B cell (primary cell): ENCODE data around the gene GMIP. TPM values are rescaled to one million over a fixed set of nuclear protein-coding genes. Genes with fewer than 3 reads are reported as not detected.

Experiments used
- ATAC-seq: fragments of 200-7000 bp; cut with Tn5 transposase; one replicate; pipeline ENCODE4 v1.10.0; 2021; ENCODE audit warnings: low read depth, mild to moderate bottlenecking, moderate number of reproducible peaks, moderate library complexity
- CTCF ChIA-PET: fragments of 350-600 bp; sonication (Branson Sonifier 250); formaldehyde crosslinking; loops from one replicate; lab custom pipeline; 2021; ENCODE audit warnings: antibody characterized with exemption, inconsistent platforms; lab: Charles Lee
- POLR2A ChIA-PET: fragments of 350-600 bp; sonication (Branson Sonifier 250); formaldehyde crosslinking; loops from one replicate; lab custom pipeline; 2021; ENCODE audit warnings: antibody characterized with exemption; lab: Charles Lee
- DNase-seq: peaks from one replicate; pipeline ENCODE4 v3.0.0; 2013
- H2AFZ ChIP-seq: 2 replicates; pipeline ENCODE4 v1.6.1; 2012; ENCODE audit warnings: mild to moderate bottlenecking, low read depth, low read length; ENCODE audit not compliant: insufficient read depth, poor library complexity, severe bottlenecking
- H3K27ac ChIP-seq, 2 donors: 1 replicate in 1 of 2; 2 replicates in 1 of 2; pipeline ENCODE4 v1.5.1; 2012 to 2013; ENCODE audit warnings: low read length in 2 of 2, mild to moderate bottlenecking in 2 of 2, moderate library complexity in 1 of 2
- H3K27me3 ChIP-seq, 4 experiments: fragments of 200-600 bp in 1 of 4; sonication (generic) in 1 of 4; replicated peaks in 1 of 4; 1 replicate in 2 of 4; 2 replicates in 2 of 4; pipeline versions ENCODE4 v1.6.1 to v1.7.0; 2013 to 2016; ENCODE audit warnings: low read length in 3 of 4, mild to moderate bottlenecking in 2 of 4, mixed read lengths in 1 of 4, moderate library complexity in 1 of 4; ENCODE audit not compliant: insufficient read depth in 4 of 4, control insufficient read depth in 3 of 4; ENCODE audit errors: control extremely low read depth in 1 of 4
- H3K36me3 ChIP-seq, 2 experiments: replicated peaks in 1 of 2; 1 replicate in 1 of 2; 2 replicates in 1 of 2; pipeline versions ENCODE4 v1.6.1 to v1.7.1; 2013; ENCODE audit warnings: low read length in 1 of 2; ENCODE audit not compliant: insufficient read depth in 2 of 2, control insufficient read depth in 1 of 2; ENCODE audit errors: control extremely low read depth in 1 of 2, extremely low read depth in 1 of 2
- H3K4me1 ChIP-seq, 2 donors: fragments of 200-600 bp in 1 of 2; sonication (generic) in 1 of 2; 1 replicate in 1 of 2; 2 replicates in 1 of 2; pipeline versions ENCODE4 v1.5.1 to v1.6.1; 2013 to 2017; ENCODE audit warnings: low read length in 2 of 2; ENCODE audit not compliant: control insufficient read depth in 2 of 2, insufficient read depth in 2 of 2
- H3K4me2 ChIP-seq: replicated peaks from 2 replicates; pipeline ENCODE3; 2012; ENCODE audit warnings: mild to moderate bottlenecking, low read depth, low read length; ENCODE audit not compliant: poor library complexity, severe bottlenecking
- H3K4me3 ChIP-seq, 5 experiments: fragments of 200-600 bp in 1 of 5; sonication (generic) in 1 of 5; 1 replicate in 3 of 5; 2 replicates in 2 of 5; pipeline versions ENCODE4 v1.5.1 to v1.7.0; 2011 to 2016; ENCODE audit warnings: low read length in 4 of 5, mild to moderate bottlenecking in 4 of 5, low read depth in 2 of 5, control low read depth in 1 of 5, moderate library complexity in 1 of 5; ENCODE audit not compliant: insufficient read depth in 1 of 5; ENCODE audit errors: control extremely low read depth in 1 of 5, extremely low read depth in 1 of 5
- H3K79me2 ChIP-seq: fragments of 200-600 bp; sonication (generic); one replicate; pipeline ENCODE4 v1.6.0; 2016; ENCODE audit warnings: low read length; ENCODE audit not compliant: control insufficient read depth, insufficient read depth
- H3K9ac ChIP-seq: fragments of 200-600 bp; sonication (generic); 2 replicates; pipeline ENCODE4 v1.6.1; 2017; ENCODE audit warnings: mild to moderate bottlenecking, low read length, moderate library complexity
- H3K9me3 ChIP-seq, 3 donors: one replicate each; pipeline versions ENCODE4 v1.6.1 to v1.7.1; 2013; ENCODE audit warnings: low read length in 2 of 3; ENCODE audit not compliant: control insufficient read depth in 2 of 3, insufficient read depth in 1 of 3; ENCODE audit errors: control extremely low read depth in 1 of 3
- H4K20me1 ChIP-seq: 2 replicates; pipeline ENCODE4 v1.6.0; 2012; ENCODE audit warnings: mild to moderate bottlenecking, low read length; ENCODE audit not compliant: insufficient read depth, control insufficient read depth, poor library complexity, severe bottlenecking
- H3K27ac Mint-ChIP-seq: one replicate; pipeline ENCODE4 v1.8.0; 2021; ENCODE audit warnings: mixed read lengths
- H3K27me3 Mint-ChIP-seq: one replicate; pipeline ENCODE4 v1.8.0; 2021; ENCODE audit warnings: mixed read lengths
- H3K4me1 Mint-ChIP-seq: one replicate; pipeline ENCODE4 v1.8.0; 2021; ENCODE audit warnings: mixed read lengths
- H3K4me3 Mint-ChIP-seq: one replicate; pipeline ENCODE4 v1.8.0; 2021; ENCODE audit warnings: mixed read lengths
- H3K9me3 Mint-ChIP-seq: one replicate; pipeline ENCODE4 v1.8.0; 2022; ENCODE audit warnings: mixed read lengths; ENCODE audit not compliant: insufficient read depth
- EZH2 ChIP-seq: IDR thresholded peaks from 2 replicates; pipeline ENCODE4 v1.6.1; 2012; ENCODE audit warnings: borderline replicate concordance, low read depth, mild to moderate bottlenecking, moderate library complexity, low read length; ENCODE audit not compliant: insufficient read depth, poor library complexity, severe bottlenecking
- WGBS: methylation state at CpG from one replicate; pipeline ENCODE4 v1.1.5; 2013; ENCODE audit warnings: missing lambda C conversion rate; ENCODE audit not compliant: insufficient coverage; 5-methylcytosine and 5-hydroxymethylcytosine counted together
- intact Hi-C: fragments of 100-400 bp; cut with micrococcal nuclease; formaldehyde crosslinking; loops from one replicate; pipeline ENCODE4 v1.10.0; 2022
- polyA plus RNA-seq: library from polyadenylated mRNA; depleted of rRNA; stranded (reverse); fragments of >200 nt; gene quantifications from 2 replicates; pipeline ENCODE4 v1.2.3, GENCODE V29; 2012
- total RNA-seq, 2 donors: library from RNA; stranded (reverse); fragments of 120-200 nt in 1 of 2; gene quantifications; 1 replicate in 1 of 2; 2 replicates in 1 of 2; pipeline versions ENCODE4 v1.2.3 to v1.2.4, GENCODE V29; 2013 to 2022
- TF ChIP-seq, protein P1 (sequence below): fragments of 200-600 bp; IDR thresholded peaks from one replicate; pipeline ENCODE4 v1.8.0; 2022; ENCODE audit warnings: antibody characterized with exemption, mild to moderate bottlenecking

The GMIP gene
- total and polyA plus RNA-seq, 2 donors (not counting 1 experiment from before 2014, with no cell fraction given) = 57.0 to 112 TPM

DNA sequence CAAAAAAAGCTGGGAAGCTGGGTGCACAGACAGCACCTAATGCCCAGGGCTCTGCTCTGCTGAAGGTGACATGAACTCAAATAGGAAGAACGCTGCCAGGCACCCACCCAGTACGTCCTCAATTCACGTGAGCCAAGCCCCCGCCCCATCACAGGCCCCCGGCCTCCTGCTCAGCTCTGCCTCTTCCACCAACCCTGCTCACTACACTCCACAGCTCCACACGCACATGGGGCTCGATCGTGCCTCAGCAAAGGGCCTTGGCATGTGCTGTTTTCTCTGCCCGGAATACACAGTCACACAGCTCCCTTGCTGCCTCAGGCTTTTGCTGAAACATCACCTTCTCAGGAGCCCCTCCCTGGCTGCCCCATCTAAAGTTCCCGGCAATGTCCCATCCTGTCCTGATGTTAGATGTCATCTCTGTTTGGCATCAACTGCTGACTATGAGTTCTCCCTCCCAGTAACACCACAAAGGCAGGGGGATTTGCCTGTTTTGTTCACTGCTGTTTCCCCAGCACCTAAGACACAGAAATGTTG lies 17.8 kb upstream of the GMIP start:
- Histone ChIP-seq H3K4me3 (peak overlapping the region in 4 of 5 experiments; percentile 13 to 77 (median 30)), H3K36me3 (peaks cover 0 to 41% of the 10 kb centered on the region in 2 experiments), H2AFZ (peak overlapping the region; percentile 63), H4K20me1 (peaks cover 10% of the 10 kb centered on the region), H3K79me2 (peaks cover 62% of the 10 kb centered on the region), H3K4me2 (peak overlapping the region; percentile 86), H3K4me1 (peaks cover 26 to 39% of the 10 kb centered on the region in 2 donors), H3K27ac (peak overlapping the region; percentile 77), H3K27me3 (no peaks in the 10 kb centered on the region), H3K9ac (peak overlapping the region; percentile 46), H3K9me3 (peaks cover 0 to 10% (median 0%) of the 10 kb centered on the region in 3 donors)
- 87% methylated on average over 10 of the region's 10 CpGs for WGBS
- Mint-ChIP-seq H3K9me3 (no peaks in the 10 kb centered on the region), H3K4me1 (peaks cover 25% of the 10 kb centered on the region), H3K4me3 (peak overlapping the region; percentile 93), H3K27me3 (no peaks in the 10 kb centered on the region), H3K27ac (peak overlapping the region; percentile 97)
- POLR2A ChIA-PET = interaction anchor here (0.6 to 2.9 kb wide), 5 partner anchors 9 to 160 kb away, joined by 3 to 22 read pairs (median 3); partner anchors contain the start of genes GMIP, NDUFA13 and ZNF506
- DNase-seq (no peak), ATAC-seq (no peak)
- CTCF ChIA-PET = interaction anchor here (0.6 to 3.2 kb wide), 4 partner anchors 17 to 129 kb away, joined by 3 to 12 read pairs (median 7); partner anchors contain the start of gene GMIP
- intact Hi-C loops = no loop called here
- TF ChIP-seq EZH2 = no peak
- TF ChIP-seq, protein P1, sequence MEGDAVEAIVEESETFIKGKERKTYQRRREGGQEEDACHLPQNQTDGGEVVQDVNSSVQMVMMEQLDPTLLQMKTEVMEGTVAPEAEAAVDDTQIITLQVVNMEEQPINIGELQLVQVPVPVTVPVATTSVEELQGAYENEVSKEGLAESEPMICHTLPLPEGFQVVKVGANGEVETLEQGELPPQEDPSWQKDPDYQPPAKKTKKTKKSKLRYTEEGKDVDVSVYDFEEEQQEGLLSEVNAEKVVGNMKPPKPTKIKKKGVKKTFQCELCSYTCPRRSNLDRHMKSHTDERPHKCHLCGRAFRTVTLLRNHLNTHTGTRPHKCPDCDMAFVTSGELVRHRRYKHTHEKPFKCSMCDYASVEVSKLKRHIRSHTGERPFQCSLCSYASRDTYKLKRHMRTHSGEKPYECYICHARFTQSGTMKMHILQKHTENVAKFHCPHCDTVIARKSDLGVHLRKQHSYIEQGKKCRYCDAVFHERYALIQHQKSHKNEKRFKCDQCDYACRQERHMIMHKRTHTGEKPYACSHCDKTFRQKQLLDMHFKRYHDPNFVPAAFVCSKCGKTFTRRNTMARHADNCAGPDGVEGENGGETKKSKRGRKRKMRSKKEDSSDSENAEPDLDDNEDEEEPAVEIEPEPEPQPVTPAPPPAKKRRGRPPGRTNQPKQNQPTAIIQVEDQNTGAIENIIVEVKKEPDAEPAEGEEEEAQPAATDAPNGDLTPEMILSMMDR = no peak

DNA sequence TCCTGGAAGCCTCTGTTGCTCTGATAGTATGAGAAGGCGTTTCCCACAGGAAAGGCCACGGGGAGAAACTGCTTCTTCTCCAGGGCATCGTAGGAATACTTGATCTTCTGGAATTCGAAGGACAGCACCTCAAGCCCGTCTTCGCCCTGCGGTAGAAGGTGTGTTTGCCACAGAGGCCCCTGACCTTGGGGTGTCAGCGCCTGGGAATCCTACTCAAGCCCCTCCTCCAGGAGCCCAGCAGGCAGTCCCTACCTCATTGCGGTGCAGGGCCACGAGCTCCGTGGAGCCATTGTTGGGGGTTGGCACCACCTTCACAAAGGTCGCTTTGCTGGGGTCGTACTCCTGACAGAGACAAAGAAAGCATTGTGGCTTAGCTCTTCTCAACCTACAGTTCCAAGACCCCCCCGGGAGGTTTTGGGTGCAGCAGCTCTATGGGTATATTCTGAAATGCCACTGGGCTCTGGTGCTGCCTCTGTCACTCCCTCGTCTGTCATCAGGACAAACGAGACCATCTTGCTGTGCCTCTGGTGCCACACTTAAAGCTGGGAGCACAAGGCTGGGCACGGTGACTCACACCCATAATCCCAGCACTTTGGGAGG lies 16.3 kb upstream of the GMIP start:
- H4K20me1 ChIP-seq = peaks cover 23% of the 10 kb centered on the region
- Mint-ChIP-seq H3K27ac (no peak overlapping the region), H3K4me1 (peaks cover 25% of the 10 kb centered on the region), H3K27me3 (no peaks in the 10 kb centered on the region), H3K4me3 (no peak overlapping the region), H3K9me3 (no peaks in the 10 kb centered on the region)
- peak; percentile 8 for DNase-seq
- no peak overlapping the region for H2AFZ ChIP-seq
- 97% methylated on average over 17 of the region's 17 CpGs for WGBS
- H3K79me2 ChIP-seq = peaks cover 75% of the 10 kb centered on the region
- no peak for TF ChIP-seq EZH2
- TF ChIP-seq, protein P1 = no peak
- no peak overlapping the region for H3K4me3 ChIP-seq
- ChIA-PET CTCF (interaction anchor here (1.1 kb wide), 1 partner anchor 16 kb away, joined by 3 read pairs; no protein-coding TSS in a partner anchor), POLR2A (interaction anchor here (0.5 kb wide), 1 partner anchor 26 kb away, joined by 10 read pairs; no protein-coding TSS in a partner anchor)
- no peak overlapping the region for H3K9ac ChIP-seq
- no peak for ATAC-seq
- peaks cover 21 to 32% of the 10 kb centered on the region in 2 donors for H3K4me1 ChIP-seq
- no peak overlapping the region for H3K27ac ChIP-seq
- peaks cover 0 to 5% (median 0%) of the 10 kb centered on the region in 3 donors for H3K9me3 ChIP-seq
- H3K36me3 ChIP-seq = peaks cover 0 to 55% of the 10 kb centered on the region in 2 experiments
- intact Hi-C loops = no loop called here
- no peak overlapping the region for H3K4me2 ChIP-seq
- H3K27me3 ChIP-seq = no peaks in the 10 kb centered on the region
